NCI-H1694 (cell line): ENCODE measurements around the gene COMTD1.

Experiments used
- DNase-seq: peaks from one replicate; lab custom pipeline; 2025; lab: John Stamatoyannopoulos, UW

Gene COMTD1

GRCh38 chr10:75235375-75236177, at the start of gene COMTD1:
Gene COMTD1 (minus strand): TSS chr10:75235957. CDS start chr10:75235928, 29 bp downstream.
- peak; percentile 54 for DNase-seq

GRCh38 chr10:75283671-75284470, 48.1 kb upstream of the COMTD1 start:
- peak; percentile 64 for DNase-seq

GRCh38 chr10:75283078-75283670, 47.4 kb upstream of the COMTD1 start:
- DNase-seq, result no peak

DNA sequence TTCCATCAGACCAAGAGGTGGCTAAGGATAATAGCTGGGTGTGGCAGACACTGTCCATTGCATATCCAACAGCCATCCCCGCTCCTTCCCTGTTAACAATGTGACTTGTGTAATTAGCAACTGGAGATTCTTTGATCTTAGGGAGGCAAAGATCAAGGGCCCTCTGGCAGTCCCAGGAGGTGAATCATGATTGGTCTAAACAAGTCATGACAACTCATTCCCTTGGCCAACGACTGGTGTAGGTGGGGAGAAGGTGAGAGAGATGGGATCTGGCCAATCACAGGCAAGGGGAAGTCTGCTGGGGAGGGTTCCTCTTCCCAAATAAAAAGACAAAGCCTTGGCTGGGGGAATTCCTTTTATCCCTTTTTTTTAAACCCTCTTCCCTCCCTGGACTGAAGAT, 46.2 kb upstream of the COMTD1 start:
- DNase-seq, result no peak

GRCh38 chr10:75280236-75280635, 44.5 kb upstream of the COMTD1 start:
- DNase-seq, result no peak

DNA sequence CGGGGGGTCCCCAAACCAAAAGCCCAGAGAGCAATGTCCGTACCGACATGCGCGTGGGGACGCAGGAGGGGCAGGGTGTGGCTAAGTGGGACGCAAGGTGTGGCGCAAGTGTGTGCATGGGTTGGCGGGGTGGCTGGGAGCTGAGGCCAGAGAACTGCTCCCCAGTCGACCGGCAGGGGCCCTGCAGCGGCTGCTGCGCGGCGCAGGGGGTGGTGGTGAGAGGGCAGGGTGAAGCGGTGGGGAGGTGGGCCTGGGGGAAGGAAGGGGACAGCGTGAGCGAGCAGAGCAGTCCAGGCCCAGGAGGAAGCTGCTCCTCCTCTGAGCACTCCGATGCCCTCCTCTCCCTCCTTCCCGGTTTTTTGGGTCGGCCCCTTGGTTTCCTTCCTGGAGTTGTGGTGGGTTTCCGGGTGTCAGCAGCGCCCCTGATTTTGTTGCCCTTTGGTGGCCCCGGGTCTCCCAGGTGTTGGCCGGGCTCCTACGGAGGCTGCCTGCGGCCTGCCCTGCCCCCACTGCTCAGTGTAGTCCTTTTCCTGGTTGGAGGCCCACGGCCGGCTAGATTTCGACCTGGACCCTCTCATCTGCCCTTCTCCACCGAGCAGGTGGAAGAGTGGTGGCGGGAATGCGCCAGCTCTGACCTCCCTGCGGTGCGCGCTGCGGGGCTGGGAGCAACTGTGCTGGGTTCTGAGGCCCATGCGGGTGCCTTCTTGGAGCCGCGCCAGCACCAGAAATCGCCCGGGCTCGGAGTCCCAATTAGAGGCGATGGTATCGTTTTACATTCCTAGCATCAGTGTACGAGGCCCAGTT, 40.5 kb upstream of the COMTD1 start:
- DNase-seq, result no peak

- no peak for DNase-seq
Measured at GRCh38 chr10:75272896-75273295, 37.1 kb upstream of the COMTD1 start.

GRCh38 chr10:75272094-75272493, 36.3 kb upstream of the COMTD1 start:
- DNase-seq, result no peak

GRCh38 chr10:75269605-75270004, 33.8 kb upstream of the COMTD1 start:
- no peak for DNase-seq

DNA sequence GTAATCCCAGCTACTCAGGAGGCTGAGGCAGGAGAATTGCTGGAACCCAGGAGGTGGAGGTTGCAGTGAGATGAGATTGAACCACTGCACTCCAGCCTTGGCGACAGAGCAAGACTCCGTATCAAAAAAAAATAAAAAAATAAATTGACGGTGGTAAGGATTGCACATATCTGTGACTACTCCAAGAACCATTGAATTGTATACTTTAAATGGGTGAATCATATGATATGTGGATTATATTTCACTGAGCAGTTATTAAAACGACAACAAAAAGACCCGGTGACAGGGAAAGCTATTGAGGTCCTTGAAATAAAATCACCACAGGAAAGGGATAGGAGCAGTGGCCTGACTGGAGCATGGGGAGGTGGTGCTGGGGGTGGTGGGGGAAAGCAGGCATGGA, 31.2 kb upstream of the COMTD1 start:
- no peak for DNase-seq

DNA sequence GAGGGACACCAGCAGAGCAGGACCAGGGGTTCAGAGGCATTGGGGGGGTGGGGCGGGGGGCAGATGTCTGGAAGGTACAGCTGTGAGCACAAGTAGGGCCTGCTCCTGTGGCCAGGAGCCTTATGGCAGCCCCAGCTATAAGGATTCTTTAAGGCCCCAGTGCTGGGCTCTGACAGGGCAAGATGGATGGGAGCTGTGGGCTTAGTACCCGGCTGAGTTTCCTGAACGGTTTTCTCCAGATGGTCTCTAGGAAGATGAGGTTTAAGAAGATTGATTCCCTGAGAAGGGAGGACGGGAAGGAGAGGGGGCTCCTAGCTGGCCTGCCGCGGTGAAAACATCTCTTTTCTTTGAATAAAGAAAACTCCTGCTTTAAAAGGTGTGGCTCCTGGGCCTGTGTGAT, 30.1 kb upstream of the COMTD1 start:
- DNase-seq, result no peak

GRCh38 chr10:75263806-75264205, 28.0 kb upstream of the COMTD1 start:
- DNase-seq, result no peak

GRCh38 chr10:75261813-75262705, 26.3 kb upstream of the COMTD1 start:
- DNase-seq, result peak; percentile 34

DNA sequence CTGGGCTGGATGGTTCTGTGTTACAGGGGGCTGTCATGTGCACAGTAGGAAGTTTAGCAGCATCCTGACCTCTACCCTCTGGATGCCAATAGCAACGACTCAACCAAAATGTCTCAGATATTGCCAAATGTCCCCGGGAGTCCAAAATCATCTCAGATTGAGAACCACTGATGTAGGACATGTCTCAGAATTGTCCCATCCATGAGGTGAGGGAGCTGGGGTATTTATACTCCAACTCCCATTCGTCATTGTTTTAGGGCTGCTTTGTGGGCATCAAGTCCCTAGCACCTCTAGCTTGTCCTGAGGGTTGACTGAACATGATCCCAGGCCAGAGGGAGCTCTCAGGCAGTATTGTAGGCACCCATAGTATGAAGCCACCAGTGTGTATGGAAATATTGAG, 25.2 kb upstream of the COMTD1 start:
- no peak for DNase-seq

DNA sequence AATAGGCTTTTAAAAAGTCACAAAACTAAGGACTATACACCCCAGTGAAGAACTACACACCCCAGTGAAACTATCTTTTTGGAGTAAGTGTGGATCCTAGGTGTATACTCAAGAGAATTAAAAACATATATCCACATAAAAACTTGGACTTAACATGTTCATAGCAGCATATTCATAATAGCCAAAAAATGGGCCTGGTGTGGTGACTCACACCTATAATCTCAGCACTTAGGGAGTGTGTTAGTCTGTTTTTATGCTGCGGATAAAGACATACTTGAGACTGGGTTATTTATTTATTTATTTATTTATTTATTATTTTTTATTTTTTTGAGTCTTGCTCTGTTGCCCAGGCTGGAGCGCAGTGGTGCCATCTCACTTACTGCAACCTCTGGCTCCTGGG, 19.0 kb upstream of the COMTD1 start:
- no peak for DNase-seq

GRCh38 chr10:75253281-75254220, 17.8 kb upstream of the COMTD1 start:
- DNase-seq, result no peak

GRCh38 chr10:75250934-75251333, 15.2 kb upstream of the COMTD1 start:
- DNase-seq, result no peak

DNA sequence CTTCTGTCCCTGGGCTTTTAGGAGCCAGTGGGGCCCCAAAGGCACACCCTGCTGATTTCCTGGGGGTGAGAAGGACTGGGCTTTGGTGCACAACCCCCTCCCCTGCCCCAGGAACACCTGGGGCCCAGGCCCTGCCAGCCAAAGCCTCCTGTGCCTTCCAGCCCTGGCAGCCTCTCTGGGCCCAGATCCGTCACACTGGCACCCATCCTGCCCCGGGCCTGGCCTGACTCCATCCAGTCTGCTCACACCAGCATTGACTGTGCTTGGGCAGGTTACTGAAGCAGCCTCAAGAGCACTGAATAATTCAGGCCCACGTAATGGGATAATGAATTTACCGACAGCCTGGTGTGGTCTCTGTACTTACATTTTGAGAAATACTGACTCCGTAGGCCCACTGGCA, 12.0 kb upstream of the COMTD1 start:
- no peak for DNase-seq

- no peak for DNase-seq
Measured at GRCh38 chr10:75246506-75246905, 10.7 kb upstream of the COMTD1 start.
